CD14-positive monocyte (primary cell): ENCODE measurements around the gene CHRDL2. TPM values are rescaled to one million over a fixed set of nuclear protein-coding genes. Genes with fewer than 3 reads are reported as not detected.
"Not testable (repeated sequence)": the region's sequence is repeated elsewhere in the genome, so short reads cannot be mapped to it uniquely, and the experiment has no call there.

ENCODE experiments used
- DNase-seq, 3 donors: peaks; one replicate each; pipeline ENCODE4 v3.0.0-alpha.2; 2011 to 2022
- H2AFZ ChIP-seq: 2 replicates; pipeline ENCODE4 v1.6.0; 2012; ENCODE audit warnings: mild to moderate bottlenecking, low read depth, low read length, inconsistent platforms; ENCODE audit not compliant: insufficient read depth, poor library complexity, severe bottlenecking
- H3K27ac ChIP-seq, 2 donors: 1 replicate in 1 of 2; 2 replicates in 1 of 2; pipeline ENCODE4 v1.5.1; 2012 to 2013; ENCODE audit warnings: low read length in 2 of 2, control low read depth in 1 of 2, inconsistent platforms in 1 of 2, low read depth in 1 of 2, mild to moderate bottlenecking in 1 of 2
- H3K27me3 ChIP-seq, 2 donors: one replicate each; pipeline versions ENCODE4 v1.6.0 to v1.6.1; 2011 to 2013; ENCODE audit warnings: low read length in 2 of 2; ENCODE audit not compliant: control insufficient read depth in 2 of 2, insufficient read depth in 2 of 2
- H3K36me3 ChIP-seq, 2 donors: replicated peaks in 1 of 2; 1 replicate in 1 of 2; 2 replicates in 1 of 2; pipeline versions ENCODE4 v1.5.1 to v1.6.1; 2012 to 2013; ENCODE audit warnings: low read length in 2 of 2, control low read depth in 1 of 2, inconsistent platforms in 1 of 2, mild to moderate bottlenecking in 1 of 2; ENCODE audit not compliant: insufficient read depth in 2 of 2, control insufficient read depth in 1 of 2
- H3K4me1 ChIP-seq, 2 donors: 1 replicate in 1 of 2; 2 replicates in 1 of 2; pipeline versions ENCODE4 v1.5.1 to v1.6.1; 2012 to 2013; ENCODE audit warnings: low read length in 2 of 2, control low read depth in 1 of 2, inconsistent platforms in 1 of 2, mild to moderate bottlenecking in 1 of 2, moderate library complexity in 1 of 2; ENCODE audit not compliant: insufficient read depth in 2 of 2, control insufficient read depth in 1 of 2
- H3K4me2 ChIP-seq: replicated peaks from 2 replicates; pipeline ENCODE3; 2012; ENCODE audit warnings: low read length, moderate library complexity, mild to moderate bottlenecking; ENCODE audit not compliant: poor library complexity, severe bottlenecking; ENCODE audit errors: extremely low read depth
- H3K4me3 ChIP-seq, 3 experiments: fragments of 200-600 bp in 1 of 3; sonication (generic) in 1 of 3; replicated peaks in 1 of 3; 1 replicate in 2 of 3; 2 replicates in 1 of 3; pipeline ENCODE4 v1.5.1; 2011 to 2013; ENCODE audit warnings: low read length in 3 of 3, mild to moderate bottlenecking in 3 of 3, control low read depth in 2 of 3, low read depth in 2 of 3, inconsistent platforms in 1 of 3, moderate library complexity in 1 of 3
- H3K79me2 ChIP-seq: 2 replicates; pipeline ENCODE4 v1.6.0; 2012; ENCODE audit warnings: mild to moderate bottlenecking, control low read depth, inconsistent platforms, low read length, moderate library complexity; ENCODE audit not compliant: insufficient read depth
- H3K9ac ChIP-seq: 2 replicates; pipeline ENCODE4 v1.6.0; 2017; ENCODE audit warnings: low read length, mild to moderate bottlenecking; ENCODE audit not compliant: insufficient read depth, poor library complexity, severe bottlenecking
- H3K9me3 ChIP-seq, 2 donors: replicated peaks in 1 of 2; 1 replicate in 1 of 2; 2 replicates in 1 of 2; pipeline versions ENCODE4 v1.5.1 to v1.6.1; 2012 to 2013; ENCODE audit warnings: low read length in 2 of 2, control low read depth in 1 of 2; ENCODE audit not compliant: control insufficient read depth in 1 of 2, insufficient read depth in 1 of 2
- H4K20me1 ChIP-seq: 2 replicates; pipeline ENCODE4 v1.6.0; 2012; ENCODE audit warnings: mild to moderate bottlenecking, low read length, control low read depth, moderate library complexity; ENCODE audit not compliant: insufficient read depth
- H3K27ac Mint-ChIP-seq, 7 donors: one replicate each; pipeline ENCODE4 v1.8.0; 2020; ENCODE audit warnings: mild to moderate bottlenecking in 7 of 7, mixed read lengths in 7 of 7, moderate library complexity in 6 of 7, inconsistent platforms in 2 of 7
- H3K27me3 Mint-ChIP-seq, 3 donors: one replicate each; pipeline ENCODE4 v1.8.0; 2021 to 2022; ENCODE audit warnings: low read depth in 3 of 3, mild to moderate bottlenecking in 3 of 3, mixed read lengths in 3 of 3, moderate library complexity in 3 of 3, inconsistent platforms in 1 of 3
- H3K36me3 Mint-ChIP-seq, 2 donors: one replicate each; pipeline ENCODE4 v1.8.0; 2020; ENCODE audit warnings: mixed read lengths in 2 of 2, inconsistent platforms in 1 of 2, mild to moderate bottlenecking in 1 of 2
- H3K4me1 Mint-ChIP-seq: one replicate; pipeline ENCODE4 v1.8.0; 2020; ENCODE audit warnings: mild to moderate bottlenecking, mixed read lengths
- H3K4me3 Mint-ChIP-seq, 2 donors: one replicate each; pipeline ENCODE4 v1.8.0; 2020; ENCODE audit warnings: mild to moderate bottlenecking in 2 of 2, mixed read lengths in 2 of 2, moderate library complexity in 1 of 2
- H3K9me3 Mint-ChIP-seq, 7 donors: one replicate each; pipeline ENCODE4 v1.8.0; 2020 to 2022; ENCODE audit warnings: mixed read lengths in 7 of 7, mild to moderate bottlenecking in 6 of 7, moderate library complexity in 6 of 7, inconsistent platforms in 2 of 7
- WGBS: methylation state at CpG from one replicate; pipeline ENCODE4 v1.1.5; 2013; ENCODE audit warnings: missing lambda C conversion rate; ENCODE audit not compliant: insufficient coverage; 5-methylcytosine and 5-hydroxymethylcytosine counted together
- intact Hi-C, 2 donors: fragments of 100-400 bp; cut with micrococcal nuclease; formaldehyde crosslinking; loops; one replicate each; pipeline versions ENCODE4 v1.15.0 to v1.15.1; 2023
- polyA plus RNA-seq, 3 donors: library from polyadenylated mRNA; depleted of rRNA in 1 of 3; unstranded in 2 of 3; stranded (reverse) in 1 of 3; fragments of 300-500 nt in 2 of 3; fragments of >200 nt in 1 of 3; fragmentation: Illumina TruSeq in 2 of 3; gene quantifications; 1 replicate in 2 of 3; 2 replicates in 1 of 3; pipeline ENCODE4 v1.2.3, GENCODE V29; 2012 to 2021
- TF ChIP-seq, protein P1 (sequence below): fragments of 200-600 bp; IDR thresholded peaks from one replicate; pipeline ENCODE4 v1.8.0; 2022; ENCODE audit warnings: antibody characterized with exemption, mild to moderate bottlenecking

CHRDL2 gene
- polyA plus RNA-seq, 3 donors = not detected

DNA sequence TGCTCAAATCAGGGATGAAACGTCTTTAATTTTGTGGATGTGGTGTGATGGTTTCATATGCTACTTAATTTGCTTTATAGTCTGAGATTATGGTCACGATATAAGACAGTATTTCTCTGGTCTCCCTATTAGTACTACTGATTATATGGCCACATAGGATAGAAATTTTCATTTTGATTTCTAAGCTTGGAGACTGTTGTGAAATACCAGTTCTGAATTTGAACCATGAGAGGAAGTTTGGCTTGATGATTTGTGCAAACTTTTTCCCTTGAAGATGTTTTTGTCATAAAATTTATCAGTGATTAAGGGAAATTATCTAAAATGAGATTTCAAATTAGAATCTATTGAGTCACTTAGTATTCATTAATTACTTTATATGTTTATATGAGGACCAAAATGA is 20.1 kb upstream of the CHRDL2 start:
- no peak overlapping the region for H3K9ac ChIP-seq
- no peaks in the 10 kb centered on the region for H3K27me3 ChIP-seq
- peak overlapping the region in 1 of 2 donors; percentile 44 for H3K4me3 Mint-ChIP-seq
- H3K9me3 Mint-ChIP-seq = peaks cover 0 to under 1% (median 0%) of the 10 kb centered on the region in 7 donors
- H3K36me3 ChIP-seq = no peaks in the 10 kb centered on the region
- H4K20me1 ChIP-seq = peaks cover 63% of the 10 kb centered on the region
- DNase-seq = peak in 1 of 3 donors; percentile 15
- TF ChIP-seq, protein P1, sequence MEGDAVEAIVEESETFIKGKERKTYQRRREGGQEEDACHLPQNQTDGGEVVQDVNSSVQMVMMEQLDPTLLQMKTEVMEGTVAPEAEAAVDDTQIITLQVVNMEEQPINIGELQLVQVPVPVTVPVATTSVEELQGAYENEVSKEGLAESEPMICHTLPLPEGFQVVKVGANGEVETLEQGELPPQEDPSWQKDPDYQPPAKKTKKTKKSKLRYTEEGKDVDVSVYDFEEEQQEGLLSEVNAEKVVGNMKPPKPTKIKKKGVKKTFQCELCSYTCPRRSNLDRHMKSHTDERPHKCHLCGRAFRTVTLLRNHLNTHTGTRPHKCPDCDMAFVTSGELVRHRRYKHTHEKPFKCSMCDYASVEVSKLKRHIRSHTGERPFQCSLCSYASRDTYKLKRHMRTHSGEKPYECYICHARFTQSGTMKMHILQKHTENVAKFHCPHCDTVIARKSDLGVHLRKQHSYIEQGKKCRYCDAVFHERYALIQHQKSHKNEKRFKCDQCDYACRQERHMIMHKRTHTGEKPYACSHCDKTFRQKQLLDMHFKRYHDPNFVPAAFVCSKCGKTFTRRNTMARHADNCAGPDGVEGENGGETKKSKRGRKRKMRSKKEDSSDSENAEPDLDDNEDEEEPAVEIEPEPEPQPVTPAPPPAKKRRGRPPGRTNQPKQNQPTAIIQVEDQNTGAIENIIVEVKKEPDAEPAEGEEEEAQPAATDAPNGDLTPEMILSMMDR = no peak
- peaks cover 0 to 9% of the 10 kb centered on the region in 2 donors for H3K36me3 Mint-ChIP-seq
- H3K27me3 Mint-ChIP-seq = peaks cover 0 to 5% (median 2%) of the 10 kb centered on the region in 3 donors
- intact Hi-C loops = no loop called here
- peak overlapping the region in 3 of 7 donors; percentile 13 to 24 (median 16) for H3K27ac Mint-ChIP-seq
- peaks cover 26 to 49% of the 10 kb centered on the region in 2 donors for H3K4me1 ChIP-seq
- H3K79me2 ChIP-seq = peaks cover 78% of the 10 kb centered on the region
- H3K4me2 ChIP-seq = peak overlapping the region; percentile 46
- WGBS = no CpG with 5 or more reads among the region's 2 CpGs
- no peak overlapping the region for H2AFZ ChIP-seq
- H3K4me1 Mint-ChIP-seq = peaks cover 58% of the 10 kb centered on the region
- H3K9me3 ChIP-seq = no peaks in the 10 kb centered on the region
- peak overlapping the region in 1 of 2 donors; percentile 33 for H3K27ac ChIP-seq
- H3K4me3 ChIP-seq = peak overlapping the region in 1 of 3 experiments; percentile 4

- Histone ChIP-seq H4K20me1 (peaks cover 56% of the 10 kb centered on the region), H3K79me2 (peaks cover 71% of the 10 kb centered on the region), H3K4me2 (peak overlapping the region; percentile 93), H3K4me3 (peak overlapping the region in 1 of 3 experiments; percentile 81), H3K4me1 (peaks cover 26 to 49% of the 10 kb centered on the region in 2 donors)
- H3K27ac ChIP-seq, H2AFZ ChIP-seq, H3K9me3 Mint-ChIP-seq, H3K36me3 ChIP-seq, H3K9me3 ChIP-seq, H3K9ac ChIP-seq, H3K36me3 Mint-ChIP-seq, intact Hi-C loops, H3K27me3 ChIP-seq, DNase-seq, H3K4me3 Mint-ChIP-seq, H3K27me3 Mint-ChIP-seq: not testable (repeated sequence)
- Mint-ChIP-seq H3K4me1 (peaks cover 54% of the 10 kb centered on the region), H3K27ac (peak overlapping the region in 2 of 7 donors; percentile 16 to 18)
- 100% methylated on average over 2 of the region's 14 CpGs for WGBS
These were observed 19.4 kb upstream of the CHRDL2 start for GRCh38 chr11:74750598-74750997.
